H9 (cell line): ENCODE data around the gene NEAT1. TPM values are rescaled to one million over a fixed set of nuclear protein-coding genes. Genes with fewer than 3 reads are reported as not detected.
A peak's percentile ranks its signal among the peaks of the same experiment; 100 is the strongest.

ENCODE experiments used
- DNase-seq: peaks from one replicate; pipeline ENCODE4 v3.0.0-alpha.2; 2017
- H2AFZ ChIP-seq: one replicate; pipeline ENCODE4 v1.6.1; 2013; ENCODE audit warnings: mild to moderate bottlenecking, low read length, control low read depth, moderate library complexity
- H2AK5ac ChIP-seq: 2 replicates; pipeline ENCODE4 v1.6.1; 2013; ENCODE audit warnings: low read length, control low read depth, mixed read lengths; ENCODE audit not compliant: insufficient read length
- H2BK120ac ChIP-seq: one replicate; pipeline ENCODE4 v1.6.1; 2013; ENCODE audit warnings: low read depth, mild to moderate bottlenecking, low read length, control low read depth, inconsistent platforms; ENCODE audit not compliant: poor library complexity, severe bottlenecking
- H2BK12ac ChIP-seq: 2 replicates; pipeline ENCODE4 v1.6.1; 2013; ENCODE audit warnings: low read length, control low read depth, mixed read lengths, low read depth; ENCODE audit not compliant: insufficient read length
- H2BK15ac ChIP-seq: 2 replicates; pipeline ENCODE4 v1.6.1; 2013; ENCODE audit warnings: low read depth, low read length, control low read depth
- H2BK20ac ChIP-seq: one replicate; pipeline ENCODE4 v1.6.1; 2013; ENCODE audit warnings: low read depth, mild to moderate bottlenecking, low read length, control low read depth, inconsistent platforms; ENCODE audit not compliant: poor library complexity, severe bottlenecking
- H2BK5ac ChIP-seq: 2 replicates; pipeline ENCODE4 v1.6.1; 2013; ENCODE audit warnings: low read length, control low read depth, mixed read lengths; ENCODE audit not compliant: insufficient read length
- H3K14ac ChIP-seq: 2 replicates; pipeline ENCODE4 v1.6.1; 2013; ENCODE audit warnings: low read length, control low read depth; ENCODE audit not compliant: insufficient read depth
- H3K18ac ChIP-seq: 2 replicates; pipeline ENCODE4 v1.6.1; 2013; ENCODE audit warnings: low read depth, mild to moderate bottlenecking, mixed read lengths, low read length, control low read depth; ENCODE audit not compliant: insufficient read length
- H3K23ac ChIP-seq: 2 replicates; pipeline ENCODE4 v1.6.1; 2013; ENCODE audit warnings: low read length, control low read depth, mixed read lengths, low read depth; ENCODE audit not compliant: insufficient read length
- H3K23me2 ChIP-seq: 2 replicates; pipeline ENCODE4 v1.6.1; 2013; ENCODE audit warnings: low read depth, mild to moderate bottlenecking, mixed read lengths, low read length, control low read depth; ENCODE audit not compliant: insufficient read length, poor library complexity, severe bottlenecking
- H3K27ac ChIP-seq: 2 replicates; pipeline ENCODE4 v1.5.1; 2013; ENCODE audit warnings: low read length, control low read depth, mixed read lengths, low read depth; ENCODE audit not compliant: insufficient read length
- H3K27me3 ChIP-seq: 2 replicates; pipeline ENCODE4 v1.6.1; 2013; ENCODE audit warnings: low read length, control low read depth, inconsistent platforms; ENCODE audit not compliant: insufficient read depth
- H3K4ac ChIP-seq: 2 replicates; pipeline ENCODE4 v1.6.1; 2013; ENCODE audit warnings: low read depth, mild to moderate bottlenecking, control low read depth, inconsistent platforms, low read length, moderate library complexity
- H3K4me1 ChIP-seq: 2 replicates; pipeline ENCODE4 v1.6.1; 2013; ENCODE audit warnings: low read length, control low read depth, inconsistent platforms; ENCODE audit not compliant: insufficient read depth
- H3K4me2 ChIP-seq: 2 replicates; pipeline ENCODE4 v1.6.1; 2013; ENCODE audit warnings: low read length, control low read depth, mixed read lengths; ENCODE audit not compliant: insufficient read length, insufficient read depth
- H3K56ac ChIP-seq: 2 replicates; pipeline ENCODE4 v1.6.1; 2013; ENCODE audit warnings: low read depth, mild to moderate bottlenecking, mixed read lengths, low read length, control low read depth; ENCODE audit not compliant: insufficient read length
- H3K79me1 ChIP-seq: 2 replicates; pipeline ENCODE4 v1.6.1; 2013; ENCODE audit warnings: low read depth, mild to moderate bottlenecking, moderate library complexity, low read length, control low read depth, inconsistent platforms; ENCODE audit not compliant: insufficient read depth, poor library complexity, severe bottlenecking
- H3K79me2 ChIP-seq: 2 replicates; pipeline ENCODE4 v1.6.1; 2013; ENCODE audit warnings: low read length, control low read depth, inconsistent platforms; ENCODE audit not compliant: insufficient read depth
- H3K9ac ChIP-seq: 2 replicates; pipeline ENCODE4 v1.6.1; 2013; ENCODE audit warnings: low read length, control low read depth, mixed read lengths; ENCODE audit not compliant: insufficient read length; ENCODE audit errors: extremely low read depth
- H3K9me3 ChIP-seq: one replicate; pipeline ENCODE4 v1.6.1; 2013; ENCODE audit warnings: low read depth, low read length, inconsistent platforms; ENCODE audit not compliant: control insufficient read depth
- H3T11ph ChIP-seq: one replicate; pipeline ENCODE4 v1.6.1; 2013; ENCODE audit warnings: mild to moderate bottlenecking, low read length, control low read depth, inconsistent platforms
- H4K20me1 ChIP-seq: one replicate; pipeline ENCODE4 v1.6.1; 2013; ENCODE audit not compliant: control insufficient read depth, insufficient read length, insufficient read depth
- H4K5ac ChIP-seq: 2 replicates; pipeline ENCODE4 v1.6.1; 2013; ENCODE audit warnings: low read depth, mild to moderate bottlenecking, mixed read lengths, low read length, control low read depth; ENCODE audit not compliant: insufficient read length
- H4K8ac ChIP-seq: replicated peaks from 2 replicates; pipeline ENCODE4 v1.6.1; 2013; ENCODE audit warnings: low read length, control low read depth, mixed read lengths, low read depth; ENCODE audit not compliant: insufficient read length
- H4K91ac ChIP-seq: 2 replicates; pipeline ENCODE4 v1.6.1; 2013; ENCODE audit warnings: low read depth, mild to moderate bottlenecking, moderate library complexity, mixed read lengths, low read length, control low read depth; ENCODE audit not compliant: insufficient read length
- H3K27ac Mint-ChIP-seq, 3 experiments: 2 replicates in 2 of 3; 3 replicates in 1 of 3; pipeline ENCODE4 v1.8.0; 2020 to 2021; ENCODE audit warnings: mixed read lengths in 3 of 3, mild to moderate bottlenecking in 1 of 3, moderate library complexity in 1 of 3
- H3K27me3 Mint-ChIP-seq: 2 replicates; pipeline ENCODE4 v1.8.0; 2021; ENCODE audit warnings: low read depth, mild to moderate bottlenecking, moderate library complexity, mixed read lengths
- H3K36me3 Mint-ChIP-seq, 3 experiments: 2 replicates in 2 of 3; 3 replicates in 1 of 3; pipeline ENCODE4 v1.8.0; 2020 to 2021; ENCODE audit warnings: low read depth in 3 of 3, mixed read lengths in 3 of 3; ENCODE audit not compliant: insufficient read depth in 1 of 3
- H3K4me1 Mint-ChIP-seq, 2 experiments: 2 replicates each; pipeline ENCODE4 v1.8.0; 2020; ENCODE audit warnings: mixed read lengths in 2 of 2
- H3K4me3 Mint-ChIP-seq, 2 experiments: 2 replicates in 1 of 2; 3 replicates in 1 of 2; pipeline ENCODE4 v1.8.0; 2020 to 2021; ENCODE audit warnings: mild to moderate bottlenecking in 2 of 2, mixed read lengths in 2 of 2, moderate library complexity in 1 of 2
- H3K9me3 Mint-ChIP-seq, 2 experiments: 2 replicates in 1 of 2; 3 replicates in 1 of 2; pipeline ENCODE4 v1.8.0; 2020; ENCODE audit warnings: mild to moderate bottlenecking in 2 of 2, mixed read lengths in 2 of 2, moderate library complexity in 1 of 2
- WGBS: extraction: QIAGEN DNeasy Blood & Tissue Kit; methylation state at CpG from one replicate; pipeline ENCODE4 v1.1.7; 2013; ENCODE audit warnings: missing lambda C conversion rate, low lambda C conversion rate, mixed read lengths; ENCODE audit not compliant: insufficient read length; ENCODE audit errors: extremely low coverage; 5-methylcytosine and 5-hydroxymethylcytosine counted together
- total RNA-seq: library from RNA; stranded (reverse); gene quantifications from 2 replicates; pipeline ENCODE4 v1.2.1, GENCODE V29; 2021
- TF ChIP-seq, protein P1 (sequence below): fragments of 200-600 bp; sonication (generic); conservative IDR thresholded peaks from 3 replicates; pipeline ENCODE4 v1.8.0; 2021; ENCODE audit warnings: antibody characterized with exemption, mild to moderate bottlenecking

The NEAT1 gene
- total RNA-seq, 1 experiment from 2014 or later: 12.7 TPM

DNA sequence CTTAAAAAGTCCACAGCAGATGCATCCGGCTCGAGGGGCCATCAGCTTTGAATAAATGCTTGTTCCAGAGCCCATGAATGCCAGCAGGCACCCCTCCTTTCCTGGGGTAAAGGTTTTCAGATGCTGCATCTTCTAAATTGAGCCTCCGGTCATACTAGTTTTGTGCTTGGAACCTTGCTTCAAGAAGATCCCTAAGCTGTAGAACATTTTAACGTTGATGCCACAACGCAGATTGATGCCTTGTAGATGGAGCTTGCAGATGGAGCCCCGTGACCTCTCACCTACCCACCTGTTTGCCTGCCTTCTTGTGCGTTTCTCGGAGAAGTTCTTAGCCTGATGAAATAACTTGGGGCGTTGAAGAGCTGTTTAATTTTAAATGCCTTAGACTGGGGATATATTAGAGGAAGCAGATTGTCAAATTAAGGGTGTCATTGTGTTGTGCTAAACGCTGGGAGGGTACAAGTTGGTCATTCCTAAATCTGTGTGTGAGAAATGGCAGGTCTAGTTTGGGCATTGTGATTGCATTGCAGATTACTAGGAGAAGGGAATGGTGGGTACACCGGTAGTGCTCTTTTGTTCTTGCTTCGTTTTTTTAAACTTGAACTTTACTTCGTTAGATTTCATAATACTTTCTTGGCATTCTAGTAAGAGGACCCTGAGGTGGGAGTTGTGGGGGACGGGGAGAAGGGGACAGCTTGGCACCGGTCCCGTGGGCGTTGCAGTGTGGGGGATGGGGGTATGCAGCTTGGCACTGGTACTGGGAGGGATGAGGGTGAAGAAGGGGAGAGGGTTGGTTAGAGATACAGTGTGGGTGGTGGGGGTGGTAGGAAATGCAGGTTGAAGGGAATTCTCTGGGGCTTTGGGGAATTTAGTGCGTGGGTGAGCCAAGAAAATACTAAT, 1.9 kb downstream of the NEAT1 start:
- Histone ChIP-seq H3K23ac (no peak overlapping the region), H4K91ac (no peak overlapping the region), H3K14ac (no peak overlapping the region), H3K27ac (no peak overlapping the region), H3K27me3 (no peaks in the 10 kb centered on the region), H2AK5ac (no peak overlapping the region), H3K79me2 (peaks cover 2% of the 10 kb centered on the region; the same call in 1 of the 2 replicates), H4K20me1 (peaks cover 2% of the 10 kb centered on the region), H3K4me2 (peak overlapping the region; percentile 67), H2BK12ac (no peak overlapping the region), H3K4me1 (peaks cover 28% of the 10 kb centered on the region), H3K23me2 (peaks cover 13% of the 10 kb centered on the region), H2AFZ (no peak overlapping the region), H2BK15ac (no peak overlapping the region), H3T11ph (no peak overlapping the region), H3K9ac (peak overlapping the region; percentile 25), H3K56ac (no peak overlapping the region), H2BK5ac (no peak overlapping the region), H3K79me1 (no peaks in the 10 kb centered on the region), H3K18ac (no peak overlapping the region), H2BK20ac (no peak overlapping the region), H3K4ac (no peak overlapping the region), H2BK120ac (no peak overlapping the region), H4K8ac (no peak overlapping the region), H4K5ac (no peak overlapping the region), H3K9me3 (no peaks in the 10 kb centered on the region)
- Mint-ChIP-seq H3K27ac (peak overlapping the region in 1 of 3 experiments; percentile 13; a peak in 1 of 7 replicates), H3K36me3 (no peaks in the 10 kb centered on the region), H3K4me1 (peaks cover 78 to 84% of the 10 kb centered on the region in 2 experiments), H3K27me3 (peaks cover 2% of the 10 kb centered on the region; the same call in 1 of the 2 replicates), H3K4me3 (peak overlapping the region; percentile 19 to 74; a peak in 3 of 5 replicates), H3K9me3 (no peaks in the 10 kb centered on the region)
- TF ChIP-seq, protein P1, sequence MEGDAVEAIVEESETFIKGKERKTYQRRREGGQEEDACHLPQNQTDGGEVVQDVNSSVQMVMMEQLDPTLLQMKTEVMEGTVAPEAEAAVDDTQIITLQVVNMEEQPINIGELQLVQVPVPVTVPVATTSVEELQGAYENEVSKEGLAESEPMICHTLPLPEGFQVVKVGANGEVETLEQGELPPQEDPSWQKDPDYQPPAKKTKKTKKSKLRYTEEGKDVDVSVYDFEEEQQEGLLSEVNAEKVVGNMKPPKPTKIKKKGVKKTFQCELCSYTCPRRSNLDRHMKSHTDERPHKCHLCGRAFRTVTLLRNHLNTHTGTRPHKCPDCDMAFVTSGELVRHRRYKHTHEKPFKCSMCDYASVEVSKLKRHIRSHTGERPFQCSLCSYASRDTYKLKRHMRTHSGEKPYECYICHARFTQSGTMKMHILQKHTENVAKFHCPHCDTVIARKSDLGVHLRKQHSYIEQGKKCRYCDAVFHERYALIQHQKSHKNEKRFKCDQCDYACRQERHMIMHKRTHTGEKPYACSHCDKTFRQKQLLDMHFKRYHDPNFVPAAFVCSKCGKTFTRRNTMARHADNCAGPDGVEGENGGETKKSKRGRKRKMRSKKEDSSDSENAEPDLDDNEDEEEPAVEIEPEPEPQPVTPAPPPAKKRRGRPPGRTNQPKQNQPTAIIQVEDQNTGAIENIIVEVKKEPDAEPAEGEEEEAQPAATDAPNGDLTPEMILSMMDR: no peak
- WGBS: no CpG with 5 or more reads among the region's 18 CpGs
- no peak for DNase-seq
